Pons (tissue), 1 donor: ENCODE data around the gene NAA35.
"Not testable (repeated sequence)": the region's sequence is repeated elsewhere in the genome, so short reads cannot be mapped to it uniquely, and the experiment has no call there.

Experiments
- DNase-seq: peaks from one replicate; pipeline ENCODE4 v3.0.0-alpha.2; 2016; ENCODE audit warnings: low spot score

Gene NAA35

GRCh38 chr9:86034863-86035734 lies 94.2 kb downstream of the NAA35 start:
- DNase-seq, result peak; percentile 27

GRCh38 chr9:86035827-86036440 lies 95.0 kb downstream of the NAA35 start:
- no peak for DNase-seq

- DNase-seq, result no peak
Measured at GRCh38 chr9:86036555-86036954, 95.6 kb downstream of the NAA35 start.

- DNase-seq, result no peak
Measured at GRCh38 chr9:86039991-86040860, 99.3 kb downstream of the NAA35 start.

- DNase-seq, result no peak
Measured at GRCh38 chr9:86040861-86041155, 99.9 kb downstream of the NAA35 start.

- DNase-seq, result no peak
Measured at GRCh38 chr9:86041311-86041741, 100.4 kb downstream of the NAA35 start.

- no peak for DNase-seq
Measured at GRCh38 chr9:86042199-86042978, 101.4 kb downstream of the NAA35 start.

GRCh38 chr9:86043586-86043985 lies 102.6 kb downstream of the NAA35 start:
- DNase-seq, result no peak

GRCh38 chr9:86043999-86044398 lies 103.1 kb downstream of the NAA35 start:
- peak; percentile 45 for DNase-seq

- no peak for DNase-seq
Measured at GRCh38 chr9:86045654-86046053, 104.7 kb downstream of the NAA35 start.

GRCh38 chr9:86046071-86046636 lies 105.2 kb downstream of the NAA35 start:
- no peak for DNase-seq

GRCh38 chr9:86046930-86047341 lies 106.0 kb downstream of the NAA35 start:
- DNase-seq, result no peak

GRCh38 chr9:86047361-86047760 lies 106.4 kb downstream of the NAA35 start:
- DNase-seq, result no peak

GRCh38 chr9:86048018-86048742 lies 107.2 kb downstream of the NAA35 start:
- DNase-seq, result not testable (repeated sequence)

GRCh38 chr9:86052556-86053468 lies 111.9 kb downstream of the NAA35 start:
- DNase-seq, result no peak

GRCh38 chr9:86054695-86055094 lies 113.7 kb downstream of the NAA35 start:
- no peak for DNase-seq

- no peak for DNase-seq
Measured at GRCh38 chr9:86057491-86057890, 116.5 kb downstream of the NAA35 start.

- DNase-seq, result no peak
Measured at GRCh38 chr9:86061972-86062739, 121.2 kb downstream of the NAA35 start.
